ENCODE data around the gene RPS6KB1. TPM values are rescaled to one million over a fixed set of nuclear protein-coding genes. Genes with fewer than 3 reads are reported as not detected.
"Not testable (repeated sequence)": the region's sequence is repeated elsewhere in the genome, so short reads cannot be mapped to it uniquely, and the experiment has no call there.

Gene RPS6KB1
- total RNA-seq, 1 donor from 2014 or later = 42.3 TPM

DNA sequence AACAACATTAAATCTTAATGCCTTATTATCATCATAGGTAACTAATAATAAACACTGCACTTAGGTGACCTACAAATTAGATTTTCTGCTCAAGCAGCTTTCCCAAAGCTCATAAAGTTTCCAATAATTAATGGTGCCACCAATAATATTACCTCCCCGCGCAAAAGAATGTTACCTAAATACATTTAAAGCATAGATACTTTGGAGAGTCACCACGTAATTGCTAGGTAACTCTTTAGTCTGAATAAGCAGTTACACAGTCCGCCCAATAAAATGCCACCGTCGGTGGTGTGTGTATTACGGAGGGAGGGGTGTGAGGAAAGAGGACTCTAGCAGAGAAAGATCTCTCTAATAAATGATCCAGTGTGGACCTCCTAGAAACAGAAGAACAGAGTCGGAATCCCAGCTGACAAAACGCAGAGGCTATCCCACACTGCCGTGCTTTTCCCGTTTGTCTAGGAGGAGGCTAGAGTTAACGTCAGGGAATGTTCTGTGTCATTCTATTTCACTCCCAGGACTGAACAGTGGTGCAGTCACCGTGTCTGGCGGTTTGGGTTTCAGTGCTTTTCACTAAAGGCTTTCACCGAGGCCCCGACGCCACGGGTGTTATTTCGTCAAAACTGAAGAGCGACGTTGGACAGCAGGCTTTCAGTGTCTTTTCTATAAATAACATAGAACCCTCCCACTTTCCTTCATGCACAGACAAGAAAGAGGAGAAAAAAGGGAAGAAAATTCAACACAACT is 71.0 kb downstream of the RPS6KB1 start:
- peak in 1 of 2 experiments; percentile 47 for DNase-seq (ENCODE audit: low spot score in 2 of 2, unreplicated experiment in 2 of 2)
- peaks cover 16% of the 10 kb centered on the region for H3K4me1 Mint-ChIP-seq
- peaks cover 1% of the 10 kb centered on the region for H3K27me3 Mint-ChIP-seq (ENCODE audit: low read depth)
- TF ChIP-seq, protein P1, sequence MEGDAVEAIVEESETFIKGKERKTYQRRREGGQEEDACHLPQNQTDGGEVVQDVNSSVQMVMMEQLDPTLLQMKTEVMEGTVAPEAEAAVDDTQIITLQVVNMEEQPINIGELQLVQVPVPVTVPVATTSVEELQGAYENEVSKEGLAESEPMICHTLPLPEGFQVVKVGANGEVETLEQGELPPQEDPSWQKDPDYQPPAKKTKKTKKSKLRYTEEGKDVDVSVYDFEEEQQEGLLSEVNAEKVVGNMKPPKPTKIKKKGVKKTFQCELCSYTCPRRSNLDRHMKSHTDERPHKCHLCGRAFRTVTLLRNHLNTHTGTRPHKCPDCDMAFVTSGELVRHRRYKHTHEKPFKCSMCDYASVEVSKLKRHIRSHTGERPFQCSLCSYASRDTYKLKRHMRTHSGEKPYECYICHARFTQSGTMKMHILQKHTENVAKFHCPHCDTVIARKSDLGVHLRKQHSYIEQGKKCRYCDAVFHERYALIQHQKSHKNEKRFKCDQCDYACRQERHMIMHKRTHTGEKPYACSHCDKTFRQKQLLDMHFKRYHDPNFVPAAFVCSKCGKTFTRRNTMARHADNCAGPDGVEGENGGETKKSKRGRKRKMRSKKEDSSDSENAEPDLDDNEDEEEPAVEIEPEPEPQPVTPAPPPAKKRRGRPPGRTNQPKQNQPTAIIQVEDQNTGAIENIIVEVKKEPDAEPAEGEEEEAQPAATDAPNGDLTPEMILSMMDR (IDR thresholded peaks at IDR 0.05; ENCODE audit: unreplicated experiment) = no peak
- peak overlapping the region; percentile 85 for H3K4me3 Mint-ChIP-seq
- H3K36me3 Mint-ChIP-seq = peaks cover 6% of the 10 kb centered on the region
- H3K9me3 Mint-ChIP-seq = no peaks in the 10 kb centered on the region
- H3K27ac Mint-ChIP-seq = peak overlapping the region; percentile 98

DNA sequence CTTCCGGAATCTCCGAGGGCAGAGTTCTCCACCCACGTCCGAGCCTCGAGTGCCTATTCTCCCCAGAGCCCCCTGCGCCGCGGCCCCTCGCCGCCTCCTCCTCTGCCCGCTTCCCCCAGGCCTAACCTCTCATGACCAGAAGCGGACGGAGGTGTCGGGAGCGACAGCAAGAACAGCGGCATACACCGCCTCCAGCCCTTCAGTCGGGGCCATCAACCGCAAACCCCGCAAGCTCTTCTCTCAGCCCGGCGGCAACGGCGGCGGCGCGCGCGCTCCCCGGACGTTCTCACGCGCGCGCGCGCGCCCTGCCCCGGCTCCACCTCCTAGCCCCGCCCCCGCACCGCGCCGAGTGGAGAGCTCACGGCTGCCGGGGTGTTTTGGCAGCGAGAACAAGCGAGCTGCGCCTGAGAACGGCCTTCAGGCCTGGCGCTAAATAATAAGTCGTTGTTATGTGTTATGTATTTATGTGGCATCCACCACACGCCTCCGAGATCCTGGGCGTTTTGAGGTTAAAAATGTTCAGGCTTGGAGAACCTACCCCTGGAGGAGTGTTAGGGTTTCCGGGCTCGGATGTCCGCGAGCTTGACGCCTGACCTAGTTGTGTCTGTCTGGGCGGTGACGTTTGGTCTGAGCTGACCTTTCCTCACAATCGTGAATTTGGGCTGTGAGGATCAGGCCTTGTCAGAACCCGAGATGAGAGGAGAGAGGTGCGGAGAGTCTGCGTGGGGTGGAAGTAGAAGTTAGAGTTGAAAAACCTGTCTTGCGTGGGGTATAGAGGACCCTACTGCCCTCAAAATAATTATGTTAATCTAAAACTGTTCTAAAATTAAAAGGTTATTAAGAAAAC is 71.8 kb downstream of the RPS6KB1 start, which contains the start of gene RNFT1:
Gene RNFT1 (minus strand): TSS at position 259 of the 847 bp plus-strand sequence. CDS start 77 bp downstream, at position 182.
- peak within 1 kb of the TSS; percentile 98 for H3K27ac Mint-ChIP-seq
- peak; percentile 91 to 92 for DNase-seq (ENCODE audit: low spot score in 2 of 2, unreplicated experiment in 2 of 2)
- peaks cover 2% of the 10 kb centered on the region for H3K36me3 Mint-ChIP-seq
- no peaks in the 10 kb centered on the region for H3K9me3 Mint-ChIP-seq
- H3K4me1 Mint-ChIP-seq = peaks cover 16% of the 10 kb centered on the region
- TF ChIP-seq, protein P1 (IDR thresholded peaks at IDR 0.05; ENCODE audit: unreplicated experiment) = no peak
- H3K27me3 Mint-ChIP-seq (ENCODE audit: low read depth) = peaks cover 1% of the 10 kb centered on the region
- H3K4me3 Mint-ChIP-seq = peak within 1 kb of the TSS; percentile 85

DNA sequence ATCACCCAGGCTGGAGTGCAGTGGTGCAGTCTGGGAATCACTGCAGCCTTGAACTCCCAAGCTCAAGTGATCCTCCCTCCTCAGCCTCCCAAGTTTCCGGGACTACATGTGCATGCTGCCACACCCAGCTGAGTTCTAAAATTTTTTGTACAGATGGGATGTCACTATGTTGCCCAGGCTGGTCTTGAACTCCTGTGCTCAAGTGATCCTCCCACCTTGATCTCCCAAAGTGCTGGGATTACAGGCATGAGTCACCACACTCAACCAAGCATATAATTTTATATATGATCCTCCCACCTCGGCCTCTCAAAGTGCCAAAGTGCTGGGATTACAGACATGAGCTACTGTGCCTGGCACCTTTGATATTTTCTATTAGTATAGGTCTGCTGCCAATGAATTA is 78.8 kb downstream of the RPS6KB1 start:
- H3K36me3 Mint-ChIP-seq; H3K27ac Mint-ChIP-seq; H3K4me1 Mint-ChIP-seq; DNase-seq (ENCODE audit: low spot score in 2 of 2, unreplicated experiment in 2 of 2); H3K4me3 Mint-ChIP-seq; H3K27me3 Mint-ChIP-seq (ENCODE audit: low read depth); H3K9me3 Mint-ChIP-seq: not testable (repeated sequence)

DNA sequence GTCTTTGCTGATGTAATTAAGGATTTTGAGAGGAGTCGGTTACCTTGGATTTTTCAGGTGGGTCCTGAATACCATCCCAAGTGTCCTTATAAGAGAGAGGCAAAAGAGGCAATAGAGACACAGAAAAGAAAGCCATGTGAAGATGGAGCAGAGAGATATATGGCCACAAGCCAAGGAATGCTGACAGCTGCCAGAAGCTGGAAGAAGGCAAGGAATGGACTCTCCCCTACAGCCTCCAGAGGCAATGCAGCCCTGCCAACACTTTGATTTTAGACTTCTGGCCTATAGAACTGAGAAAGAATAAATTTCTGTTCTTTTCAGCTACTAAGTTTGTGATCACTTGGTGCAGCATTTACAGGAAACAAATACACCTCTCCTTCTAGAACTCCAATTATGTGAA is 79.9 kb downstream of the RPS6KB1 start:
- Mint-ChIP-seq H3K9me3 (no peaks in the 10 kb centered on the region), H3K27ac (no peak overlapping the region), H3K27me3 (ENCODE audit: low read depth) (peaks cover 2% of the 10 kb centered on the region), H3K4me3 (no peak overlapping the region), H3K36me3 (no peaks in the 10 kb centered on the region), H3K4me1 (no peaks in the 10 kb centered on the region)
- TF ChIP-seq, protein P1 (IDR thresholded peaks at IDR 0.05; ENCODE audit: unreplicated experiment) = no peak
- no peak for DNase-seq (ENCODE audit: low spot score in 2 of 2, unreplicated experiment in 2 of 2)

DNA sequence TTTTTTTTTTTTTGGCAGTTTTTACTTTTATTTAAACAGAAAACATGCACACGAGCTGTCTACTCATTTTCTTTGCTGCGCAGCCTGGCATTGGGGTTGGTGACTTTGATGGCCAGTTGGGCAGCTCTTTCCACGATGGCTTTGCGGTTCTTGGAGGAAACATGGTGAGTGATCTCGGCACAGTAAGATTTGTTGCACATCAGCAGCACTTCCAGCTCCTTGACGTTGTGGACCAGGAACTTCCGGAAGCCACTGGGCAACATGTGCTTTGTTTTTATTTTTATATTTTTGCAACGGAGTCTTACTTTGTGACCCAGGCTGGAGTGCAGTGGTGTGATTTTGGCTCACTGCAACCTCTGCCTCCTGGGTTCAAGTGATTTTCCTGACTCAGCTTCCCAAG is 80.6 kb downstream of the RPS6KB1 start:
- H3K4me3 Mint-ChIP-seq; H3K4me1 Mint-ChIP-seq; H3K9me3 Mint-ChIP-seq; H3K36me3 Mint-ChIP-seq; DNase-seq (ENCODE audit: low spot score in 2 of 2, unreplicated experiment in 2 of 2); H3K27ac Mint-ChIP-seq; H3K27me3 Mint-ChIP-seq (ENCODE audit: low read depth): not testable (repeated sequence)

DNA sequence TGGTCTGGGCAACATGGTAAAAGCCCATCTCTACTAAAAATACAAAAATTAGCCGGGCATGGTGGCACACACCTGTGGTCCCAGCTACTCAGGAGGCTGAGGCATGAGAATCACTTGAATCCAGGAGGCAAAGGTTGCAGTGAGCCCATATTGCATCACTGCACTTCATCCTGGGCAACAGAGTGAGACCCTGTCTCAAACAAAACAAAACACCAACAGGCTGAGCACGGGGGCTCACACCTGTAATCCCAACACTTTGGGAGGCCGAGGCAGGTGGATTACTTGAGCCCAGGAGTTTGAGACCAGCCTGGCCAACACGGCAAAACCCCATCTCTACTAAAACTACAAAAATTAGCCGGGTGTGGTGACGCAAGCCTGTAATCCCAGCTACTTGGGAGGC is 82.2 kb downstream of the RPS6KB1 start:
- not testable (repeated sequence) for H3K27me3 Mint-ChIP-seq (ENCODE audit: low read depth); DNase-seq (ENCODE audit: low spot score in 2 of 2, unreplicated experiment in 2 of 2); H3K9me3 Mint-ChIP-seq; H3K4me3 Mint-ChIP-seq; H3K27ac Mint-ChIP-seq; H3K4me1 Mint-ChIP-seq; H3K36me3 Mint-ChIP-seq

DNA sequence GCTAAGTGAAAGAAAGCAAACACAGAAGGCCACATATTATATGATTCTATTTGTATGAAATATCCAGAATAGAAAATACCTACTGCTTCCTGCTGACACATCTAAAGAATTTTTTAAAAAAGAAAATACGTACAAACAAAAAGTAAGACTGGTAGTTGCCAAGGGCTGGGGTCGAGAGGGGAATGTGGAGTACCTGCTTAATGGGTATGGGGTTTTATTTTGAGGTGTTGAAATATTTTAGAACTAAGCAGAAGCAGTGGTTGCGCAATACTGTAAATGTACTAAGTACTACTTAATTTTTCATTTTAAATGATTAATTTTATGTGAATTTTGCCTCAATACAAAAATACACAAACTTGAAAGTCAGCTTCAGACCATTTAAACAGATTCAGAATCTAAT is 103.7 kb downstream of the RPS6KB1 start:
- H3K27me3 Mint-ChIP-seq (ENCODE audit: low read depth); H3K4me3 Mint-ChIP-seq; H3K27ac Mint-ChIP-seq; H3K9me3 Mint-ChIP-seq; H3K4me1 Mint-ChIP-seq; H3K36me3 Mint-ChIP-seq; DNase-seq (ENCODE audit: low spot score in 2 of 2, unreplicated experiment in 2 of 2): not testable (repeated sequence)

Other genes starting within 250 kb of the RPS6KB1 start
- 22.5 to 24.7 TPM (median 24.4 TPM) in 3 replicates for gene PTRH2, start 185.7 kb upstream of the RPS6KB1 start, total RNA-seq
- gene VMP1, start 185.5 kb upstream of the RPS6KB1 start, total RNA-seq = 207 to 208 TPM (median 208 TPM) in 3 replicates
- 10.5 to 13.9 TPM (median 13.0 TPM) in 3 replicates for gene TUBD1, start 178 bp upstream of the RPS6KB1 start, total RNA-seq
- 18.5 to 21.6 TPM (median 20.4 TPM) in 3 replicates for gene RNFT1, start 71.6 kb downstream of the RPS6KB1 start, total RNA-seq
- gene HEATR6, start 185.8 kb downstream of the RPS6KB1 start, total RNA-seq = 33.9 to 37.2 TPM (median 36.1 TPM) in 3 replicates